Right ventricle myocardium superior (tissue), 1 donor: ENCODE measurements around the gene RBMS3. TPM values are rescaled to one million over a fixed set of nuclear protein-coding genes. Genes with fewer than 3 reads are reported as not detected.
A peak's percentile ranks its signal among the peaks of the same experiment; 100 is the strongest.

Experiments used
- ATAC-seq: fragments of 200-7000 bp; cut with Tn5 transposase; one replicate; pipeline ENCODE4 v1.9.1; 2020; ENCODE audit warnings: mild to moderate bottlenecking; ENCODE audit not compliant: poor library complexity
- DNase-seq: peaks from one replicate; pipeline ENCODE4 v3.0.0-alpha.2; 2020
- intact Hi-C: fragments of 100-400 bp; cut with DNase I; formaldehyde crosslinking; loops from one replicate; pipeline ENCODE4 v1.11.2; 2022
- total RNA-seq: library from RNA; stranded (reverse); fragmentation: NEBNext Ultra II Directional; extraction: Animal tissue kit (Norgen Biotek cat#: 25700); gene quantifications from one replicate; pipeline ENCODE4 v1.2.1, GENCODE V29; 2021
- donor health status: DM: no; HTN: yes; CAD: no; lungs with severe emphysema.

The RBMS3 gene
- total RNA-seq, 1 donor from 2014 or later, result 25.3 TPM

GRCh38 chr3:29871087-29871486, 590.2 kb downstream of the RBMS3 start:
- DNase-seq (no peak), ATAC-seq (no peak)
- intact Hi-C loops, result no loop called here

- DNase-seq, result no peak
- no peak for ATAC-seq
- intact Hi-C loops, result no loop called here
Measured at GRCh38 chr3:29880809-29881208, 599.9 kb downstream of the RBMS3 start.

GRCh38 chr3:29887451-29887850, 606.6 kb downstream of the RBMS3 start:
- no peak for ATAC-seq
- intact Hi-C loops, result no loop called here
- no peak for DNase-seq

GRCh38 chr3:29889215-29889614, 608.3 kb downstream of the RBMS3 start:
- no peak for ATAC-seq
- intact Hi-C loops, result no loop called here
- no peak for DNase-seq

GRCh38 chr3:29890801-29891200, 609.9 kb downstream of the RBMS3 start:
- no peak for ATAC-seq
- no peak for DNase-seq
- intact Hi-C loops, result no loop called here

- no peak for ATAC-seq
- no peak for DNase-seq
- intact Hi-C loops, result no loop called here
Measured at GRCh38 chr3:29892976-29893554, 612.2 kb downstream of the RBMS3 start.

GRCh38 chr3:29896856-29897255, 616.0 kb downstream of the RBMS3 start:
- DNase-seq (no peak), ATAC-seq (no peak)
- intact Hi-C loops, result no loop called here

GRCh38 chr3:29898171-29898965, 617.5 kb downstream of the RBMS3 start:
- DNase-seq (no peak), ATAC-seq (no peak)
- intact Hi-C loops, result no loop called here

GRCh38 chr3:29899021-29899420, 618.1 kb downstream of the RBMS3 start:
- no peak for ATAC-seq
- DNase-seq, result no peak
- intact Hi-C loops, result no loop called here

- ATAC-seq (no peak), DNase-seq (no peak)
- intact Hi-C loops, result no loop called here
Measured at GRCh38 chr3:29901097-29901496, 620.2 kb downstream of the RBMS3 start.

- intact Hi-C loops, result no loop called here
- DNase-seq, result no peak
- no peak for ATAC-seq
Measured at GRCh38 chr3:29903600-29903999, 622.7 kb downstream of the RBMS3 start.

- ATAC-seq, result no peak
- DNase-seq, result no peak
- intact Hi-C loops, result no loop called here
Measured at GRCh38 chr3:29906906-29907305, 626.0 kb downstream of the RBMS3 start.

- intact Hi-C loops, result no loop called here
- no peak for ATAC-seq
- no peak for DNase-seq
Measured at GRCh38 chr3:29912600-29913288, 631.9 kb downstream of the RBMS3 start.

GRCh38 chr3:29914861-29915524, 634.1 kb downstream of the RBMS3 start:
- ATAC-seq (no peak), DNase-seq (no peak)
- intact Hi-C loops, result no loop called here

- intact Hi-C loops, result no loop called here
- DNase-seq (no peak), ATAC-seq (no peak)
Measured at GRCh38 chr3:29919571-29919970, 638.7 kb downstream of the RBMS3 start.

- ATAC-seq (peak; percentile 90), DNase-seq (peak; percentile 29)
- intact Hi-C loops, result no loop called here
Measured at GRCh38 chr3:29922992-29923746, 642.3 kb downstream of the RBMS3 start.

GRCh38 chr3:29924783-29925561, 644.1 kb downstream of the RBMS3 start:
- DNase-seq (no peak), ATAC-seq (no peak)
- intact Hi-C loops, result no loop called here

GRCh38 chr3:29926378-29926777, 645.5 kb downstream of the RBMS3 start:
- intact Hi-C loops, result no loop called here
- ATAC-seq (no peak), DNase-seq (no peak)
